RKO (cell line): ENCODE measurements around the gene CEP44.
"Not testable (repeated sequence)": the region's sequence is repeated elsewhere in the genome, so short reads cannot be mapped to it uniquely, and the experiment has no call there.

Experiments used
- DNase-seq: peaks from one replicate; pipeline ENCODE4 v3.0.0-alpha.2; 2016; ENCODE audit warnings: low spot score

Gene CEP44

GRCh38 chr4:174283507-174284471 lies at the start of gene CEP44, which contains the start of gene FBXO8:
CEP44 (plus strand) TSS chr4:174283911; CDS start chr4:174299122, 15,211 bp downstream.
FBXO8 (minus strand) TSS chr4:174283667; CDS start chr4:174263092, 20,575 bp downstream.
- DNase-seq: peak; percentile 94

- no peak for DNase-seq
Observed at GRCh38 chr4:174236359-174236758, 47.4 kb upstream of the CEP44 start.

- DNase-seq: no peak
Observed at GRCh38 chr4:174241162-174241561, 42.5 kb upstream of the CEP44 start.

GRCh38 chr4:174244441-174244840 lies 39.3 kb upstream of the CEP44 start:
- DNase-seq: no peak

- DNase-seq: no peak
Observed at GRCh38 chr4:174245714-174246113, 38.0 kb upstream of the CEP44 start.

GRCh38 chr4:174248407-174248806 lies 35.3 kb upstream of the CEP44 start:
- no peak for DNase-seq

- no peak for DNase-seq
Observed at GRCh38 chr4:174252412-174252811, 31.3 kb upstream of the CEP44 start.

- DNase-seq: no peak
Observed at GRCh38 chr4:174254613-174255012, 29.1 kb upstream of the CEP44 start.

GRCh38 chr4:174255374-174255773 lies 28.3 kb upstream of the CEP44 start:
- no peak for DNase-seq

GRCh38 chr4:174255786-174256185 lies 27.9 kb upstream of the CEP44 start:
- no peak for DNase-seq

- DNase-seq: no peak
Observed at GRCh38 chr4:174256277-174256713, 27.4 kb upstream of the CEP44 start.

GRCh38 chr4:174259580-174259979 lies 24.1 kb upstream of the CEP44 start:
- no peak for DNase-seq

- DNase-seq: no peak
Observed at GRCh38 chr4:174260099-174260498, 23.6 kb upstream of the CEP44 start.

GRCh38 chr4:174261432-174261831 lies 22.3 kb upstream of the CEP44 start:
- not testable (repeated sequence) for DNase-seq

GRCh38 chr4:174262624-174263444 lies 20.9 kb upstream of the CEP44 start:
- no peak for DNase-seq

GRCh38 chr4:174263445-174263736 lies 20.3 kb upstream of the CEP44 start:
- DNase-seq: no peak

GRCh38 chr4:174265916-174266315 lies 17.8 kb upstream of the CEP44 start:
- no peak for DNase-seq

GRCh38 chr4:174266416-174266815 lies 17.3 kb upstream of the CEP44 start:
- no peak for DNase-seq

GRCh38 chr4:174273930-174274329 lies 9.8 kb upstream of the CEP44 start:
- DNase-seq: no peak

- peak; percentile 30 for DNase-seq
Observed at GRCh38 chr4:174274436-174274835, 9.3 kb upstream of the CEP44 start.

GRCh38 chr4:174275101-174275500 lies 8.6 kb upstream of the CEP44 start:
- DNase-seq: no peak

GRCh38 chr4:174277433-174277832 lies 6.3 kb upstream of the CEP44 start:
- peak; percentile 9 for DNase-seq

GRCh38 chr4:174278467-174278866 lies 5.2 kb upstream of the CEP44 start:
- DNase-seq: peak; percentile 28
